HepG2 (cell line): Measurements from ENCODE around the gene RAB6A. TPM values are rescaled to one million over a fixed set of nuclear protein-coding genes. Genes with fewer than 3 reads are reported as not detected.

Experiments used
- FOXC1 ChIP-seq: sonication (generic); formaldehyde crosslinking; IDR thresholded peaks from 2 replicates; pipeline ENCODE4 v1.8.0; 2022; ENCODE audit warnings: mild to moderate bottlenecking, missing genetic modification reagents, borderline replicate concordance
- HOXA7 ChIP-seq: sonication (generic); formaldehyde crosslinking; IDR thresholded peaks from 2 replicates; pipeline ENCODE4 v1.8.1; 2022; ENCODE audit warnings: mild to moderate bottlenecking, missing genetic modification reagents, moderate library complexity
- MAF1 ChIP-seq: sonication (generic); formaldehyde crosslinking; IDR thresholded peaks from 2 replicates; pipeline ENCODE4 v1.5.0; 2020; ENCODE audit warnings: missing genetic modification reagents, borderline replicate concordance
- PHF21A ChIP-seq: sonication (generic); formaldehyde crosslinking; IDR thresholded peaks from 2 replicates; pipeline ENCODE4 v1.5.0; 2020; ENCODE audit warnings: mild to moderate bottlenecking, missing genetic modification reagents
- RFX5 ChIP-seq: IDR thresholded peaks from 2 replicates; pipeline ENCODE4 v1.6.1; 2011; ENCODE audit warnings: low read depth, low read length, improper control_type of control experiment
- SOX5 ChIP-seq: IDR thresholded peaks from 2 replicates; pipeline ENCODE4 v1.6.1; 2016; ENCODE audit warnings: borderline replicate concordance
- YY1 ChIP-seq: IDR thresholded peaks from 2 replicates; pipeline ENCODE4 v1.6.1; 2011; ENCODE audit warnings: low read length, low read depth, moderate library complexity, mild to moderate bottlenecking; ENCODE audit not compliant: insufficient read depth, insufficient replicate concordance
- ZKSCAN5 ChIP-seq: sonication (generic); formaldehyde crosslinking; IDR thresholded peaks from 2 replicates; pipeline ENCODE4 v1.5.1; 2020; ENCODE audit warnings: mild to moderate bottlenecking, missing genetic modification reagents
- ZNF124 ChIP-seq: sonication (generic); formaldehyde crosslinking; IDR thresholded peaks from 2 replicates; pipeline ENCODE4 v1.4.0; 2020; ENCODE audit warnings: missing genetic modification reagents
- ZNF282 ChIP-seq: fragments of 450-650 bp; IDR thresholded peaks from 2 replicates; pipeline ENCODE4 v1.6.1; 2018; ENCODE audit not compliant: partially characterized antibody
- ZNF44 ChIP-seq: sonication (generic); formaldehyde crosslinking; IDR thresholded peaks from 2 replicates; pipeline ENCODE4 v1.5.1; 2020; ENCODE audit warnings: mild to moderate bottlenecking, missing genetic modification reagents
- ZNF446 ChIP-seq: sonication (generic); formaldehyde crosslinking; IDR thresholded peaks from 2 replicates; pipeline ENCODE4 v1.5.0; 2020; ENCODE audit warnings: mild to moderate bottlenecking, missing genetic modification reagents
- ZNF841 ChIP-seq: sonication (generic); formaldehyde crosslinking; IDR thresholded peaks from 2 replicates; pipeline ENCODE4 v1.8.1; 2023; ENCODE audit warnings: missing genetic modification reagents, borderline replicate concordance
- polyA plus RNA-seq, 8 experiments: library from polyadenylated mRNA; depleted of rRNA in 3 of 8; stranded (reverse) in 7 of 8; unstranded in 1 of 8; fragments of >200 nt; fragmentation: Illumina TruSeq in 4 of 8; extraction: Trizol in 4 of 8; gene quantifications; 2 replicates each; pipeline versions ENCODE4 v1.2.1 to v1.2.3, GENCODE V29; 2011 to 2016; ENCODE audit warnings: low read depth in 4 of 8, missing spikeins in 1 of 8, mixed read lengths in 1 of 8; ENCODE audit not compliant: insufficient read depth in 1 of 8
- total RNA-seq, 5 experiments: library from RNA; depleted of rRNA; stranded (reverse); fragments of >200 nt; fragmentation: Illumina TruSeq; extraction: Trizol; gene quantifications; 2 replicates each; pipeline ENCODE4 v1.2.3, GENCODE V29; 2016; ENCODE audit warnings: low read depth in 1 of 5
- TF ChIP-seq, protein P1 (sequence below): sonication (generic); formaldehyde crosslinking; IDR thresholded peaks from 2 replicates; pipeline ENCODE4 v1.8.0; 2022; ENCODE audit warnings: mild to moderate bottlenecking, missing genetic modification reagents, moderate library complexity
- TF ChIP-seq, protein P2 (sequence below): sonication (generic); formaldehyde crosslinking; IDR thresholded peaks from one replicate; pipeline ENCODE4 v1.5.1; 2020; ENCODE audit warnings: mild to moderate bottlenecking, missing genetic modification reagents; ENCODE audit errors: not compliant biosample characterization
- TF ChIP-seq, protein P3 (sequence below): sonication (generic); formaldehyde crosslinking; IDR thresholded peaks from 2 replicates; pipeline ENCODE4 v1.4.0; 2020; ENCODE audit warnings: missing genetic modification reagents, borderline replicate concordance
- TF ChIP-seq, protein P4 (sequence below): IDR thresholded peaks from 2 replicates; pipeline ENCODE4 v1.6.1; 2012; ENCODE audit warnings: low read depth, low read length, improper control_type of control experiment

Gene RAB6A
- total and polyA plus RNA-seq, 2 of the 13 experiments (the other 11 are each of a cell fraction or from before 2014, with no cell fraction given), result 74.3 to 121 TPM

DNA sequence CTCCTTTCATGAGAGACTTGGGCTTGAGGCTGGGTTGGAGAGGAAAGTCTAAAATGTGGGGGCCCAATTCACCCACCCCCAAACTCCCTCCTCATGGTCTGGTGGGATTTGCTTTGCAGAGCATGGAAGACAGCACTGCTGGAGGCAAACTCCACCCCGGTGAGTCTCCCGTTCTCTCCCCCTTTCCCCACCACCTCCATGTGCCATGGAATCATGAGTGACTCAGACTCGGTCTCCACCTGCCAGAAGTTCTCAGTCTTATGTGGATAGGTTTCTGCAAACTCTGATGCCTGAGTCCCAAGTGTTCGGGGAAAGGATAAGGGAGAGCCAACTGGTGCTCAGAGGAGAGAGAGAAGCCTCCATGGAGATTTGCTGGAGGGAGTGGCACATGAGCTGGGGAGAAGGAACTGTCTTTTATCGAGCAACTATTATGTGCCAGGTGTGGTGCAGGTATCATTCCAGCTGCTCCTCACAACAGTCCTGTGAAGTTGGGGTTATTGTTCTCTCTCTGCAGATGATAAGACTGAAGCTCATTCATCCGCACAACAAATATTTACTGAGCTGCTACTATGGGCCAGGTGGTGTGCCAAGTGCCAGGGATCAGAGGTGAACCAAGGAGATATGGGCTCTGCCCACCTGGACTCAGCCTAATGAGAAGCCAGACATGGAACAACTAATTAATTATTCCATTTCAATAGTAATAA lies 107.9 kb downstream of the RAB6A start (continued):
- TF ChIP-seq, protein P1, sequence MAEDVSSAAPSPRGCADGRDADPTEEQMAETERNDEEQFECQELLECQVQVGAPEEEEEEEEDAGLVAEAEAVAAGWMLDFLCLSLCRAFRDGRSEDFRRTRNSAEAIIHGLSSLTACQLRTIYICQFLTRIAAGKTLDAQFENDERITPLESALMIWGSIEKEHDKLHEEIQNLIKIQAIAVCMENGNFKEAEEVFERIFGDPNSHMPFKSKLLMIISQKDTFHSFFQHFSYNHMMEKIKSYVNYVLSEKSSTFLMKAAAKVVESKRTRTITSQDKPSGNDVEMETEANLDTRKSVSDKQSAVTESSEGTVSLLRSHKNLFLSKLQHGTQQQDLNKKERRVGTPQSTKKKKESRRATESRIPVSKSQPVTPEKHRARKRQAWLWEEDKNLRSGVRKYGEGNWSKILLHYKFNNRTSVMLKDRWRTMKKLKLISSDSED (CRISPR knock-in tag), result no peak; the same call in 1 of the 2 replicates
- TF ChIP-seq, protein P2, sequence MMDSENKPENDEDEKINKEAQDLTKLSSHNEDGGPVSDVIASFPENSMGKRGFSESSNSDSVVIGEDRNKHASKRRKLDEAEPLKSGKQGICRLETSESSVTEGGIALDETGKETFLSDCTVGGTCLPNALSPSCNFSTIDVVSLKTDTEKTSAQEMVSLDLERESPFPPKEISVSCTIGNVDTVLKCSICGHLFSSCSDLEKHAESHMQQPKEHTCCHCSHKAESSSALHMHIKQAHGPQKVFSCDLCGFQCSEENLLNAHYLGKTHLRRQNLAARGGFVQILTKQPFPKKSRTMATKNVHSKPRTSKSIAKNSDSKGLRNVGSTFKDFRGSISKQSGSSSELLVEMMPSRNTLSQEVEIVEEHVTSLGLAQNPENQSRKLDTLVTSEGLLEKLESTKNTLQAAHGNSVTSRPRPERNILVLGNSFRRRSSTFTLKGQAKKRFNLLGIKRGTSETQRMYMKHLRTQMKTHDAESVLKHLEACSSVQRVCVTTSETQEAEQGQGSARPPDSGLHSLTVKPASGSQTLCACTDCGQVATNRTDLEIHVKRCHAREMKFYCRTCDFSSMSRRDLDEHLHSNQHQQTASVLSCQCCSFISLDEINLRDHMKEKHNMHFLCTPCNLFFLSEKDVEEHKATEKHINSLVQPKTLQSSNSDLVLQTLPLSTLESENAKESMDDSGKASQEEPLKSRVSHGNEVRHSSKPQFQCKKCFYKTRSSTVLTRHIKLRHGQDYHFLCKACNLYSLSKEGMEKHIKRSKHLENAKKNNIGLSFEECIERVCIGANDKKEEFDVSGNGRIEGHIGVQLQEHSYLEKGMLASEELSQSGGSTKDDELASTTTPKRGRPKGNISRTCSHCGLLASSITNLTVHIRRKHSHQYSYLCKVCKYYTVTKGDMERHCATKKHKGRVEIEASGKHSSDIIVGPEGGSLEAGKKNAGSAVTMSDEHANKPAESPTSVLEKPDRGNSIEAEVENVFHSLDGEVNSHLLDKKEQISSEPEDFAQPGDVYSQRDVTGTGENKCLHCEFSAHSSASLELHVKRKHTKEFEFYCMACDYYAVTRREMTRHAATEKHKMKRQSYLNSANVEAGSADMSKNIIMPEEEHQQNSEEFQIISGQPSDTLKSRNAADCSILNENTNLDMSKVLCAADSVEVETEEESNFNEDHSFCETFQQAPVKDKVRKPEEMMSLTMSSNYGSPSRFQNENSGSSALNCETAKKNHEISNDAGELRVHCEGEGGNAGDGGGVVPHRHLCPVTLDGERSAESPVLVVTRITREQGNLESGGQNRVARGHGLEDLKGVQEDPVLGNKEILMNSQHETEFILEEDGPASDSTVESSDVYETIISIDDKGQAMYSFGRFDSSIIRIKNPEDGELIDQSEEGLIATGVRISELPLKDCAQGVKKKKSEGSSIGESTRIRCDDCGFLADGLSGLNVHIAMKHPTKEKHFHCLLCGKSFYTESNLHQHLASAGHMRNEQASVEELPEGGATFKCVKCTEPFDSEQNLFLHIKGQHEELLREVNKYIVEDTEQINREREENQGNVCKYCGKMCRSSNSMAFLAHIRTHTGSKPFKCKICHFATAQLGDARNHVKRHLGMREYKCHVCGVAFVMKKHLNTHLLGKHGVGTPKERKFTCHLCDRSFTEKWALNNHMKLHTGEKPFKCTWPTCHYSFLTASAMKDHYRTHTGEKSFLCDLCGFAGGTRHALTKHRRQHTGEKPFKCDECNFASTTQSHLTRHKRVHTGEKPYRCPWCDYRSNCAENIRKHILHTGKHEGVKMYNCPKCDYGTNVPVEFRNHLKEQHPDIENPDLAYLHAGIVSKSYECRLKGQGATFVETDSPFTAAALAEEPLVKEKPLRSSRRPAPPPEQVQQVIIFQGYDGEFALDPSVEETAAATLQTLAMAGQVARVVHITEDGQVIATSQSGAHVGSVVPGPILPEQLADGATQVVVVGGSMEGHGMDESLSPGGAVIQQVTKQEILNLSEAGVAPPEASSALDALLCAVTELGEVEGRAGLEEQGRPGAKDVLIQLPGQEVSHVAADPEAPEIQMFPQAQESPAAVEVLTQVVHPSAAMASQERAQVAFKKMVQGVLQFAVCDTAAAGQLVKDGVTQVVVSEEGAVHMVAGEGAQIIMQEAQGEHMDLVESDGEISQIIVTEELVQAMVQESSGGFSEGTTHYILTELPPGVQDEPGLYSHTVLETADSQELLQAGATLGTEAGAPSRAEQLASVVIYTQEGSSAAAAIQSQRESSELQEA (CRISPR knock-in tag), result no peak
- TF ChIP-seq ZNF282 (no peak), RFX5 (no peak), FOXC1 (CRISPR knock-in tag) (no peak), ZNF124 (CRISPR knock-in tag) (no peak), ZNF44 (CRISPR knock-in tag) (no peak), MAF1 (CRISPR knock-in tag) (no peak), PHF21A (CRISPR knock-in tag) (0 out of 2 replicates have a peak, but pooled peaks have one; percentile 15), ZNF446 (CRISPR knock-in tag) (no peak), SOX5 (peak; percentile 12; the same call in 1 of the 2 replicates), ZNF841 (CRISPR knock-in tag) (no peak), HOXA7 (CRISPR knock-in tag) (no peak), YY1 (no peak), ZKSCAN5 (CRISPR knock-in tag) (no peak)
- TF ChIP-seq, protein P3, sequence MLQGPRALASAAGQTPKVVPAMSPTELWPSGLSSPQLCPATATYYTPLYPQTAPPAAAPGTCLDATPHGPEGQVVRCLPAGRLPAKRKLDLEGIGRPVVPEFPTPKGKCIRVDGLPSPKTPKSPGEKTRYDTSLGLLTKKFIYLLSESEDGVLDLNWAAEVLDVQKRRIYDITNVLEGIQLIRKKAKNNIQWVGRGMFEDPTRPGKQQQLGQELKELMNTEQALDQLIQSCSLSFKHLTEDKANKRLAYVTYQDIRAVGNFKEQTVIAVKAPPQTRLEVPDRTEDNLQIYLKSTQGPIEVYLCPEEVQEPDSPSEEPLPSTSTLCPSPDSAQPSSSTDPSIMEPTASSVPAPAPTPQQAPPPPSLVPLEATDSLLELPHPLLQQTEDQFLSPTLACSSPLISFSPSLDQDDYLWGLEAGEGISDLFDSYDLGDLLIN, result no peak
- TF ChIP-seq, protein P4, sequence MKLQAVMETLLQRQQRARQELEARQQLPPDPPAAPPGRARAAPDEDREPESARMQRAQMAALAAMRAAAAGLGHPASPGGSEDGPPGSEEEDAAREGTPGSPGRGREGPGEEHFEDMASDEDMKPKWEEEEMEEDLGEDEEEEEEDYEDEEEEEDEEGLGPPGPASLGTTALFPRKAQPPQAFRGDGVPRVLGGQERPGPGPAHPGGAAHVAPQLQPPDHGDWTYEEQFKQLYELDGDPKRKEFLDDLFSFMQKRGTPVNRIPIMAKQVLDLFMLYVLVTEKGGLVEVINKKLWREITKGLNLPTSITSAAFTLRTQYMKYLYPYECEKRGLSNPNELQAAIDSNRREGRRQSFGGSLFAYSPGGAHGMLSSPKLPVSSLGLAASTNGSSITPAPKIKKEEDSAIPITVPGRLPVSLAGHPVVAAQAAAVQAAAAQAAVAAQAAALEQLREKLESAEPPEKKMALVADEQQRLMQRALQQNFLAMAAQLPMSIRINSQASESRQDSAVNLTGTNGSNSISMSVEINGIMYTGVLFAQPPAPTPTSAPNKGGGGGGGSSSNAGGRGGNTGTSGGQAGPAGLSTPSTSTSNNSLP, result no peak
